A549 (cell line): Measurements from ENCODE around the gene FRMD4A. TPM values are rescaled to one million over a fixed set of nuclear protein-coding genes. Genes with fewer than 3 reads are reported as not detected.
"Not testable (repeated sequence)": the region's sequence is repeated elsewhere in the genome, so short reads cannot be mapped to it uniquely, and the experiment has no call there.

ENCODE experiments used
- ATAC-seq, 2 experiments: fragments of 200-7000 bp in 1 of 2; fragments of >200 bp in 1 of 2; cut with Nextera tagmentation in 1 of 2; cut with Tn5 transposase in 1 of 2; 3 replicates each; pipeline versions ENCODE4 v1.8.0 to v1.9.1; 2018 to 2020; ENCODE audit warnings: mild to moderate bottlenecking in 1 of 2, moderate library complexity in 1 of 2
- CTCF ChIA-PET: fragments of 300-600 bp; sonication (Branson Sonifier 250); formaldehyde crosslinking; extraction: SDS; loops from one replicate; lab custom pipeline; 2021; ENCODE audit warnings: antibody characterized with exemption, inconsistent platforms; lab: Yijun Ruan, JAX
- POLR2A ChIA-PET: fragments of 350-600 bp; formaldehyde crosslinking; extraction: SDS; loops from one replicate; lab custom pipeline; 2021; ENCODE audit warnings: antibody characterized with exemption, inconsistent platforms; lab: Yijun Ruan, JAX
- DNase-seq, 2 experiments: peaks; one replicate each; pipeline versions ENCODE4 v3.0.0 to v3.0.0-alpha.2; 2011 to 2016; ENCODE audit warnings: low read depth in 1 of 2, low spot score in 1 of 2
- FAIRE-seq: peaks from 2 replicates; lab custom pipeline; 2011; peaks lifted over from hg19 to GRCh38; lab: Jason Lieb, UNC
- H3K27ac ChIP-seq, 2 experiments: fragments of >200 bp; sonication (Bioruptor Twin); formaldehyde crosslinking; 3 replicates each; pipeline ENCODE4 v1.5.1; 2016 to 2017
- H3K4me1 ChIP-seq: fragments of >200 bp; sonication (Bioruptor Twin); formaldehyde crosslinking; 3 replicates; pipeline ENCODE4 v1.6.1; 2016
- H3K4me2 ChIP-seq: fragments of >200 bp; sonication (Bioruptor Twin); formaldehyde crosslinking; 3 replicates; pipeline ENCODE4 v1.6.1; 2016
- H3K4me3 ChIP-seq: fragments of >200 bp; sonication (Bioruptor Twin); formaldehyde crosslinking; 3 replicates; pipeline ENCODE4 v1.5.1; 2016
- H3K9me3 ChIP-seq: fragments of >200 bp; sonication (Bioruptor Twin); formaldehyde crosslinking; 3 replicates; pipeline ENCODE4 v1.6.1; 2016
- E2F6 ChIP-seq: IDR thresholded peaks from 2 replicates; pipeline ENCODE4 v1.6.1; 2012; ENCODE audit warnings: low read depth, borderline replicate concordance
- EHMT2 ChIP-seq: fragments of 200-600 bp; sonication (generic); IDR thresholded peaks from 2 replicates; pipeline ENCODE4 v1.6.1; 2016; ENCODE audit warnings: antibody characterized with exemption, low read depth, mild to moderate bottlenecking, moderate library complexity
- ELK1 ChIP-seq: fragments of 150-350 bp; IDR thresholded peaks from 2 replicates; pipeline ENCODE4 v1.6.1; 2014; ENCODE audit warnings: low read depth, mild to moderate bottlenecking, low read length
- FOSL2 ChIP-seq, 2 experiments: fragments of 450-650 bp in 1 of 2; fragments of >200 bp in 1 of 2; sonication (Bioruptor Twin) in 1 of 2; formaldehyde crosslinking; IDR thresholded peaks; 2 replicates each; pipeline versions ENCODE4 v1.5.0 to v1.6.1; 2016 to 2020; ENCODE audit warnings: mild to moderate bottlenecking in 1 of 2, moderate library complexity in 1 of 2
- FOXS1 ChIP-seq: fragments of 250-450 bp; sonication (Bioruptor Pico); IDR thresholded peaks from 2 replicates; pipeline ENCODE4 v1.5.0; 2020; ENCODE audit warnings: mild to moderate bottlenecking, moderate library complexity
- GATA3 ChIP-seq: IDR thresholded peaks from 2 replicates; pipeline ENCODE4 v1.6.1; 2012; ENCODE audit warnings: borderline replicate concordance
- HES2 ChIP-seq: fragments of >200 bp; sonication (Bioruptor Twin); formaldehyde crosslinking; IDR thresholded peaks from 2 replicates; pipeline ENCODE4 v1.6.1; 2016
- HOXB5 ChIP-seq: fragments of 250-450 bp; sonication (Bioruptor Pico); IDR thresholded peaks from 2 replicates; pipeline ENCODE4 v1.5.0; 2020; ENCODE audit warnings: mild to moderate bottlenecking, moderate library complexity
- KDM1A ChIP-seq: fragments of 200-600 bp; sonication (generic); IDR thresholded peaks from 2 replicates; pipeline ENCODE4 v1.6.1; 2016; ENCODE audit warnings: low read depth, mild to moderate bottlenecking
- MAX ChIP-seq: IDR thresholded peaks from 2 replicates; pipeline ENCODE4 v1.6.1; 2012
- PBX3 ChIP-seq: IDR thresholded peaks from 2 replicates; pipeline ENCODE4 v1.6.1; 2012
- PHF8 ChIP-seq: fragments of 200-600 bp; sonication (generic); IDR thresholded peaks from 2 replicates; pipeline ENCODE4 v1.6.1; 2016; ENCODE audit warnings: low read depth, mild to moderate bottlenecking, antibody characterized with exemption, moderate library complexity, borderline replicate concordance
- RARB ChIP-seq: fragments of 250-450 bp; sonication (Bioruptor Pico); IDR thresholded peaks from 2 replicates; pipeline ENCODE4 v1.8.0; 2021; ENCODE audit warnings: mild to moderate bottlenecking, moderate library complexity
- RCOR1 ChIP-seq: fragments of 150-350 bp; IDR thresholded peaks from 2 replicates; pipeline ENCODE4 v1.6.1; 2014; ENCODE audit warnings: antibody characterized with exemption, low read length, low read depth
- REST ChIP-seq: fragments of 200-600 bp; sonication (generic); IDR thresholded peaks from 2 replicates; pipeline ENCODE4 v1.6.1; 2016; ENCODE audit warnings: antibody characterized with exemption, mild to moderate bottlenecking, moderate library complexity
- SREBF2 ChIP-seq: fragments of 450-650 bp; IDR thresholded peaks from 2 replicates; pipeline ENCODE4 v1.6.1; 2014; ENCODE audit warnings: mild to moderate bottlenecking, moderate library complexity
- TFCP2L1 ChIP-seq: fragments of 250-450 bp; sonication (Bioruptor Pico); IDR thresholded peaks from 2 replicates; pipeline ENCODE4 v1.5.0; 2021; ENCODE audit warnings: mild to moderate bottlenecking
- ZFP36 ChIP-seq: fragments of 450-650 bp; IDR thresholded peaks from 2 replicates; pipeline ENCODE4 v1.6.1; 2014; ENCODE audit warnings: borderline replicate concordance; ENCODE audit not compliant: partially characterized antibody
- ZNF302 ChIP-seq: fragments of 250-450 bp; sonication (Bioruptor Pico); IDR thresholded peaks from 2 replicates; pipeline ENCODE4 v1.9.0; 2021; ENCODE audit warnings: inconsistent platforms, mild to moderate bottlenecking, moderate library complexity
- WGBS: methylation state at CpG from one replicate; pipeline ENCODE4 v1.1.6; 2017; ENCODE audit errors: missing lambda C conversion rate; 5-methylcytosine and 5-hydroxymethylcytosine counted together
- polyA plus RNA-seq, 4 experiments: library from polyadenylated mRNA; depleted of rRNA in 3 of 4; stranded (reverse); fragments of >200 nt; fragmentation: RNase III in 1 of 4; extraction: RNeasy Plus Mini Kit Qiagen cat#74134 plus additional on column Dnase treatment in 1 of 4; gene quantifications; 2 replicates in 3 of 4; 3 replicates in 1 of 4; pipeline ENCODE4 v1.2.3, GENCODE V29; 2011 to 2017

The FRMD4A gene
- polyA plus RNA-seq, 2 of the 4 experiments (the other 2 are of a cell fraction): 2.5 to 4.7 TPM

- ChIA-PET POLR2A (no interaction called here), CTCF (interaction anchor here (1.5 kb wide), 1 partner anchor 9 kb away, joined by 4 read pairs; no protein-coding TSS in a partner anchor)
- Histone ChIP-seq H3K4me3 (no peak overlapping the region), H3K9me3 (no peaks in the 10 kb centered on the region), H3K4me1 (peaks cover 8% of the 10 kb centered on the region; the same call in 1 of the 3 replicates), H3K4me2 (no peak overlapping the region), H3K27ac (no peak overlapping the region)
- WGBS: 56% methylated on average over 4 of the region's 4 CpGs
- no peak for TF ChIP-seq KDM1A
- TF ChIP-seq FOXS1 (CRISPR knock-in tag): no peak
- TF ChIP-seq ZNF302 (CRISPR knock-in tag): no peak
- no peak for TF ChIP-seq RARB (CRISPR knock-in tag)
- TF ChIP-seq HES2: no peak
- no peak for TF ChIP-seq REST
- no peak for TF ChIP-seq SREBF2
- TF ChIP-seq ZFP36: no peak
- no peak for ATAC-seq
- no peak for FAIRE-seq
- no peak for DNase-seq
Observed at GRCh38 chr10:14071956-14072355, 258.8 kb downstream of the FRMD4A start.

- no peak for TF ChIP-seq MAX
- TF ChIP-seq GATA3: no peak
- TF ChIP-seq PHF8: no peak
- no peak for TF ChIP-seq RCOR1
- TF ChIP-seq TFCP2L1 (CRISPR knock-in tag): no peak
- ChIA-PET POLR2A (interaction anchor here (0.5 kb wide), 1 partner anchor 61 kb away, joined by 4 read pairs; no protein-coding TSS in a partner anchor), CTCF (interaction anchor here (1.0 kb wide), 2 partner anchors 13 to 25 kb away, joined by 4 read pairs; no protein-coding TSS in a partner anchor)
- FAIRE-seq (no peak), ATAC-seq (no peak), DNase-seq (no peak)
- Histone ChIP-seq H3K4me3 (no peak overlapping the region), H3K4me2 (no peak overlapping the region), H3K4me1 (no peaks in the 10 kb centered on the region), H3K9me3 (no peaks in the 10 kb centered on the region), H3K27ac (no peak overlapping the region)
- WGBS: 46% methylated on average over 2 of the region's 2 CpGs
Observed at GRCh38 chr10:14068601-14069250, 262.0 kb downstream of the FRMD4A start.

GRCh38 chr10:14067638-14068037 lies 263.1 kb downstream of the FRMD4A start:
- H3K4me2 ChIP-seq, FAIRE-seq, CTCF ChIA-PET, H3K27ac ChIP-seq, DNase-seq, H3K9me3 ChIP-seq, ATAC-seq, H3K4me1 ChIP-seq, H3K4me3 ChIP-seq, POLR2A ChIA-PET: not testable (repeated sequence)
- WGBS: 39% methylated on average over 5 of the region's 5 CpGs

GRCh38 chr10:14066106-14066505 lies 264.6 kb downstream of the FRMD4A start:
- Histone ChIP-seq H3K4me2 (no peak overlapping the region), H3K4me1 (no peaks in the 10 kb centered on the region), H3K9me3 (peaks cover 8% of the 10 kb centered on the region; the same call in 2 of the 3 replicates), H3K27ac (no peak overlapping the region), H3K4me3 (no peak overlapping the region)
- ChIA-PET POLR2A (no interaction called here), CTCF (no interaction called here)
- DNase-seq (no peak), FAIRE-seq (no peak), ATAC-seq (no peak)
- WGBS: 32% methylated on average over 2 of the region's 2 CpGs
- TF ChIP-seq PBX3 (no peak), EHMT2 (no peak), ELK1 (no peak), KDM1A (no peak), E2F6 (no peak), FOSL2 (IDR thresholded peaks at IDR 0.05) (no peak), FOSL2 (CRISPR knock-in tag; IDR thresholded peaks at IDR 0.05) (no peak), HOXB5 (no peak)
